SH-SY5Y (cell line): ENCODE measurements around the gene RPL13.

Source experiments
- GATA2 ChIP-seq: IDR thresholded peaks from 2 replicates; pipeline ENCODE4 v1.6.1; 2011; ENCODE audit warnings: mild to moderate bottlenecking, low read depth, low read length
- GATA3 ChIP-seq: IDR thresholded peaks from 2 replicates; pipeline ENCODE4 v1.6.1; 2011; ENCODE audit warnings: low read depth, mild to moderate bottlenecking, low read length, moderate library complexity

Gene RPL13

DNA sequence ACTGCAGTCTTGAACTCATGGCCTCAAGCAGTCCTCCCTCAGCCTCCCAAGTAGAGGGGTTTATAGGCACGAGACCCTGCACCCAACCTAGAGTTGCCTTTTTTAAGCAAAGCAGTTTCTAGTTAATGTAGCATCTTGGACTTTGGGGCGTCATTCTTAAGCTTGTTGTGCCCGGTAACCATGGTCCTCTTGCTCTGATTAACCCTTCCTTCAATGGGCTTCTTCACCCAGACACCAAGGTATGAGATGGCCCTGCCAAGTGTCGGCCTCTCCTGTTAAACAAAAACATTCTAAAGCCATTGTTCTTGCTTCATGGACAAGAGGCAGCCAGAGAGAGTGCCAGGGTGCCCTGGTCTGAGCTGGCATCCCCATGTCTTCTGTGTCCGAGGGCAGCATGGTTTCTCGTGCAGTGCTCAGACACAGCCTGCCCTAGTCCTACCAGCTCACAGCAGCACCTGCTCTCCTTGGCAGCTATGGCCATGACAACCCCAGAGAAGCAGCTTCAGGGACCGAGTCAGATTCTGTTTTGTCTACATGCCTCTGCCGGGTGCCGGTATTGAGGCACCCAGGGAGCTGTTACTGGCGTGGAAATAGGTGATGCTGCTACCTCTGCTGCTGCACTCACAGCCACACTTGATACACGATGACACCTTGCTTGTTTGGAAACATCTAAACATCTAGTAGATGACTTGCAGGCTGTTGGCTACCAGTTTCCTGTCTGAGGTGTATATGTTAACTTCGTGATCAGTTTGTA lies 3.3 kb downstream of the RPL13 start:
- TF ChIP-seq GATA3 (no peak), GATA2 (no peak)

DNA sequence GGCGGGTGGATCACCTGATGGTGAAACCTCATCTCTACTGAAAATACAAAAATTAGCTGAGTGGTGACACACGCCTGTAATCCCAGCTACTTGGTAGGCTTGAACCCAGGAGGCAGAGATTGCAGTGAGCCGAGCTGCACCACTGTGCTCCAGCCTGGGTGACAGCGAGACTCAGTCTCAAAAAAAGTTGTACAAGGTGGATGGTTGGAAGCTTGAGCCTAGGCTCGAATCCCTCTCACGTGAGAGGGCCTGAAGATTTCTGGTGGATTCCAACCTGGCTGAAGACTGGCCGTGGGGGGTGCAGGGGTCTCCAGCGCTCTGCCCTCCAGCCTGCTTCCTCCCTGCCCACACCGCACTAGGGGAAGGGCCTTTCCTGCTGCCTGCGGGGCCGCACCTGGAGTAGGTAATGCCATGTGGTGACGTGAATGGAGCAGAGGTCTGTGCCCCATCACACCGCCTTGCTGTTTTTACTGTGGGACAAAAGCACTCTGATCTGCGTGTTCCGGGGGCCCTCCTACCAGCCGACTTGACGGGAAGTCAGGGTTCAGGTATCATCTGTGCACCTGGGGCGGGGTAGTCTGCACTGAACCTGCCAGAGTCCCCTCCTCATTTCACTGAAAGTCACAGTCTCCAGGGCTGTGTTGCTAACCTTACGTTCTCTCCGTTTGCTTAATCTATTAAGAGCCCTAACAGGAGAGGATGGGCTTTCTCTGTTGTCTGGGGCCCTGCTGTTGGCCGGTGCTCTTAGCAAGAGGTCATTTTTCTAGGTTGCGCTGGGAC lies 4.2 kb downstream of the RPL13 start:
- TF ChIP-seq GATA3 (no peak), GATA2 (no peak)

DNA sequence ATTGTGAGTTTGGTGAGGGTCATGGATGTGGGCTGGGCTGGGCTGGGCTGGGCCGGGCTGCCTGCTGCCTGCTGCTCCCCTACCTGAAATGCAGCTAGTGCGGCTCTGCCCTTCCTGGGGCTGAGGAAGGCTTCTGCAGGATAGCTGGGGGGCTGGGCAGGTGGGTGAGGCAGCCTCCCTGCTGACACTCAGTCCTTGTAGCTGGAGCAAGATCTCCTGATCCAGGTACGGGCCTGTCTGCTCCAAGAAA lies 4.7 kb downstream of the RPL13 start:
- TF ChIP-seq GATA3 (no peak), GATA2 (no peak)

DNA sequence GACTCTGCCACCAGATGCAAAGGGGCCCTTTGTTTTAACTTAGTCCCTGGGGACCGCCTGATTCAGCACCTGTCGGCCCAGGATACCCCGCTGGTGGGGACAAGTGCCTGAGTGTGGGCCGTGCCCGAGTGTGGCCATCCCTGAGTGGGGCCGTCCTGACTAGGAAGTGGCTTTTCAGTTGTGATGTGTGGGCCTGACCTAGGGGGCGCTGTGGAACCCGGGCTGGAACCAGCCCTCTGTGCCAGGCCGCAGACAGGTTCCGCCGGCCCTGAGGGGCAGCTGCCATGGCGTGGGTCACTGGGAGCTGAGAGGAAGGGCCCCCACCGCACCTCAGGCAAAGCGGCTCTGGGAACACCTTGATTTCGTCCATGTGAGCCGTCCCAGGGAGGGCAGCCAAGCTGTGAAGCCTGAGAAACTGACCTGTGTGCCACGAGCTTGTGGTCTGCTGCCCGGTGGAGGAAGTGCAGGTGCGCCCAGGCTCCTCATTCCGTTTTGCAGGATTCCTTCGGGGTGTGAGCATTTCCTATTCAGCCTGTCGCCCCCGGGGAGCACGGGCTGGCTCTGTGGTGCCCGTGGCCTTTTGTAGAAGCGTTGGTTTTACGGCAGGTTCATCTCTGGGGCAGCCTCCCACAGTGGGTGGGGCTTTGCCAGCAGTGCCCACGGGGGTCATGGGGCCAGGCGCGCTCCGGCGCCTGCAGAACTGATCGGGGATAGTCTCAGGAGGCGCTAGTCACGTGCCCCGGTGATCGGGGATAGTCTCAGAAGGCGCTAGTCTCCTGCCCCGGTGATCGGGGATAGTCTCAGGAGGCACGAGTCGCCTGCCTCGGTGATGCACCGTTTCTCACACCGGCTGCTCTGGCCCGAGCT lies 5.3 kb downstream of the RPL13 start:
- TF ChIP-seq GATA3: no peak
- no peak for TF ChIP-seq GATA2

DNA sequence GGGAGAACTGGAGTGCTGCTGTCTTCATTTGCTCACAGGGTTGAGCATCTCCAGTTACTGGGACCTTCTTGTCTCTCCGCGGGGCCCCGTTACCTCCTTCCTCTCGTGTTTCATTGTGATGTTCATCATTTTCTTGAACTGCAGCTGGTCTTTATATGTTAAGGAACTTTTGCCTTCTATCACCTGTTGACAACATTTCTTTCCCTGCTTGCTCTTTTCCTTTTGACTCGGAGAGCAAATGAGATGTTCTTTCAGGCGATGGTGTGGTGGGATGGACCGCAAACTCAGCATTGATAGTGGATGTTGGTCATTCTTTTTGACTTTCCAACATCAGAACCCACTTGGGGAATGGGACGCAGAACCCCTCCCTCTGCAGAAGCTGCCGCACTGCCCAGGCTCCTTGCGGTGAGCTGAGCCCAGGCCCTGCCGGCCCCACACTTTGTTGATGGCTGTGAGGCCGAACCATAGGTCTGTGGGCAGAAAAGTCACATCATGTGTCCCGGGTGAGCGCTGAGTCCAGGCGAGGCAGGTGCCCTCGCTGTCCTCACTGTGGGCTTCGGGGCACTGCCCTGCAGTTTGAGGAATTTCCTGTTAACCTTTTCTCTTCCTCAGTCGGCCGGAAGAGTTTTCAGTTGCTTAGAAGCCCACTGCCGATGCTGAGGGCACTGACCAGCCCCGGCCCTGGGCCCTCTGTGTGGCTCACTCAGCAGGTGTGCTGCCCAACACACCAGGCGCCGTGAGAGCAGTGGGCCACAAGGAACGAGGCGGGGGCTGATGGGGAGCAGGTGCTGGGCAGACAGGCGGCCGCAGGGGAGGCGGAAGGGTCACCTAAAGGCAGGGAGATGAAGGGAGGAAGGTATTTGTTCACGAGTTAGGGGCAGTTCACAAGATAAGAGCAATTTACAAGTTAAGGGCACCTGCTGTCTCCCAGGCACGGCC lies 7.4 kb downstream of the RPL13 start:
- TF ChIP-seq GATA2: no peak
- no peak for TF ChIP-seq GATA3

DNA sequence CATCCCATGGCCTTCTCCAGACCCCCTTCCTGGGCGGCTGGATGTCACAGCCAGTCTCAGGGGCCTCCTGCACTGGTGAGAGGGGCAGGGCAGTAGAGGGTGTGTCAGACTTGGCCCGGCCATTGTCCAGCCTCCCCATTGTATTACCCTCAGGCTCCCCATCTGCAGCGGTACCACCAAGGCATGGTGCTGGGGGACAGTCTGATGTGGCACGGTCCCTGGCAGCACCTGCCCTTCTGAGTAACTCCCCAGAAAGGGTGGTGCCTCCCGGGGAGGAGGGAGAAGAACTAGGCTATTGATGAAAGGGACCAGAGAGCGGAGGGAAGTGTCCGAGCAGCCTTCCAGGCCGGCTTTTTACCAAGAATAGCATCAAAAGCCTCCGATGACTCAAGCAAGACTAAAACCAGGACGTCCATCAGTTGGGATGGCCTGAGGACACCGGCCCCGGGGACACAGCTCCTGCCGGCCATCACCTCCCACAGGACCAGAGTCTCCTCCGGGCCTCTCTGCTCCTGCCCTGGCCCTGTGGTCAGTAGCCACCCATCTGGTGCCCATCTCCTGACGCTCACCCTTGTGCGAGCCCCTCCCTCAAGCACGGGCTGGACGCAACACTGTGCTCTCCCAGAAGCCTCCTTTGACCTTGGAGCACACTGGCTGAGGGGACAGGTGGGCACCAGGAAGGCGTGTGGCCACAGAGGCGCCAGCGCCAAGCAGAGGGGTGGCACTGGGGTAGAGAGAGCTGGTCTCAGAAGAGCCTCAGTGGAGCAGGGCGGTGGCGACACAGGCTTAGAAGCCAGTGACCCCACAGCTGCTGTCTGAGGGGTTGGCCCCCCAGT lies 9.2 kb downstream of the RPL13 start:
- TF ChIP-seq GATA2 (no peak), GATA3 (no peak)

DNA sequence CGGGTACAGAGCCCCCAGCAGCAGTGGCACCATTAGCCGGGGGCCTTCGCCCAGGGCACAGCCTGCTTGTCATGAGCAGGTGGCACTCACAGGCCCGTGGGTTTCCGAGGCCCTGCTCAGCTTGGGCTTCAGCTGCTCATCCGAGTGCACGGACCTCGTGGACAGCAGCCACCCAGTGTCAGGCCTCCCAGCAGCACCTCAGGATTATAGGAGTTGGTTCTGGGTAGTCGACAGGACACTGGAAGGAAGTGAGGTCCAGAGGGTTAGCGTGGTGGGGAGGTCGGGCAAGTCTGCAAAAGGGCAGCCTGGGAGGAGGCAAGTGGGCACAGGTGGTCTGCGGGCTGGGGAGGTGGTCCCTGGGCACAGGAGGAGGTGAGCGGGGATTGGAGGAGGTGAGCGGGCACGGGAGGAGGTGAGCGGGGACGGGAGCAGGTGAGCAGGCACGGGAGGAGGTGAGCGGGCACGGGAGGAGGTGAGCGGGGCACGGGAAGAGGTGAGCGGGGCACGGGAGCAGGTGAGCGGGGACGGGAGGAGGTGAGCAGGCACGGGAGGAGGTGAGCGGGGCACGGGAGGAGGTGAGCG lies 10.0 kb downstream of the RPL13 start:
- TF ChIP-seq GATA2 (no peak), GATA3 (no peak)

DNA sequence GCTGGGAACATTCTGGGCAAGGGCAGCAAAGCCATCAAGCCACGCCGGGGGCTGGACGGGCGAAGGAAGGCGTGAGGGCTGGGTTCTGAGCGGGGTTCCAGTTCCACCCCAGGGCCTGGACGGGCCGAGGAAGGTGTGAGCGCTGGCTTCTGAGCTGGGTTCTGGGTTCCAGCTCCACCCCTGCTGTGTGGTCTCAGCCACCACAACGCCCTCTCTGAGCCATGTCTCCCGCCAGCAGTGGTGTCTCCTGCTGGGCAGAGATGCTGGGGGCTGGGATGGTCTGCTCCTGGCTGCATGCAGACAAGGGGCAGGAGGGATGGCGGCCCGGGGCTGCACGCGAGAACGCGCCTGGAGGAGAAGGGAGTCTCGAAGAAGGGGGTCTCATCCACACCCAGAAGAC lies 11.2 kb downstream of the RPL13 start:
- TF ChIP-seq GATA3 (no peak), GATA2 (no peak)

DNA sequence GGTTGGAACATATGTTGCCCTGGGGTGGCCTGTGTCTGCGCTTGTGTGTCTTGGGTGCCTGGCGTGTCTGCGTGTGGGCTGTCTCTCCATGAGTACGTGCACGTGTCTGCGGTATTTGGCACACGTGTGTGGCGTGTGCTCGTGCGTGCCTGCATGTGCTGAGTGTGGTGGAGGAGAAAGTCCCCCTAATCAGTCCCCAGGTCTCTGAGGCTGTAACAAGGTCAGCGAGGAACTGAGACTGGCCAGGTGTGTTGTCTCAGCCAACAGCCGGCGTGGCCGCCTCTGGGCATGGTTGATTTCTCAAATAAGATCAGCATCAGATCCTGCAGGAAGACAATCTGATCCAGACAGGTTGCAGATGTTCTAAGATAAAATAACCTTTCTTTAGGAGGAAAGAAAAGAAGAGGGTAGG lies 11.6 kb downstream of the RPL13 start:
- no peak for TF ChIP-seq GATA3
- TF ChIP-seq GATA2: 0 out of 2 replicates have a peak, but pooled peaks have one; percentile 19

DNA sequence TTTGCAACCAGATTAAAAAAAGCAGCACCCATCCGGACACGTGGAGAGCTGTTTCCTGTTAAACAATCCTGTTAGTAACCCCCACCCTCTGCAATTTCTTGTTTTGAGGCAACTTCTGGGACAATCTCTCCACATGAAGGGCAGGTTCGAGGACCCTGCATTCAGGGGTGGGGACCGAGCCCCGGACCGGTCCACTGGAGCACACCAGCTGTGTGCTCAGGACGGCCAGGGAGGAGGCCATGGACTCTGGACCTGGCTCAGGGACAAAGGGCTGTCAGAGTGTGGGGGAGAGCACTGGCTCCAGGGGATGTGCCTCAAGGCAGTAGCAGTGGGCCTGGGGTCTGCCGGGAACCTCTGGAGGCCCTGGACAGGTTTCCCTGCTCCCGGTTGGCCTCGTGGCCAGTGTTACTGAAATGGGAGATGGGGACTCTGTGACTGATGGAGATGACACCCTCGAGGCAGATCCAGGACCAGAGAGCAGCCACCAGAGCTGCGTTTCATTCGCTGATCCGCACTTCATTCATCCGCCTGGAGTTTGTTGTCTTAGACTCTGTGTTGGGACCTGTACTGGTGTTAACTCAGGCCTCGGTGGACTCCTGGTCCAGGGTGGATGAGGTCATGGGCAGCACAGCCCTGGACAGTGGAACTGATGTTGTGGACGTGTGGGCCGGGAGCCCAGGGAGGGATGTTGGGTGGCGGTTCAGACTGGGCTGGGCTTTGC lies 12.2 kb downstream of the RPL13 start:
- no peak for TF ChIP-seq GATA3
- no peak for TF ChIP-seq GATA2

DNA sequence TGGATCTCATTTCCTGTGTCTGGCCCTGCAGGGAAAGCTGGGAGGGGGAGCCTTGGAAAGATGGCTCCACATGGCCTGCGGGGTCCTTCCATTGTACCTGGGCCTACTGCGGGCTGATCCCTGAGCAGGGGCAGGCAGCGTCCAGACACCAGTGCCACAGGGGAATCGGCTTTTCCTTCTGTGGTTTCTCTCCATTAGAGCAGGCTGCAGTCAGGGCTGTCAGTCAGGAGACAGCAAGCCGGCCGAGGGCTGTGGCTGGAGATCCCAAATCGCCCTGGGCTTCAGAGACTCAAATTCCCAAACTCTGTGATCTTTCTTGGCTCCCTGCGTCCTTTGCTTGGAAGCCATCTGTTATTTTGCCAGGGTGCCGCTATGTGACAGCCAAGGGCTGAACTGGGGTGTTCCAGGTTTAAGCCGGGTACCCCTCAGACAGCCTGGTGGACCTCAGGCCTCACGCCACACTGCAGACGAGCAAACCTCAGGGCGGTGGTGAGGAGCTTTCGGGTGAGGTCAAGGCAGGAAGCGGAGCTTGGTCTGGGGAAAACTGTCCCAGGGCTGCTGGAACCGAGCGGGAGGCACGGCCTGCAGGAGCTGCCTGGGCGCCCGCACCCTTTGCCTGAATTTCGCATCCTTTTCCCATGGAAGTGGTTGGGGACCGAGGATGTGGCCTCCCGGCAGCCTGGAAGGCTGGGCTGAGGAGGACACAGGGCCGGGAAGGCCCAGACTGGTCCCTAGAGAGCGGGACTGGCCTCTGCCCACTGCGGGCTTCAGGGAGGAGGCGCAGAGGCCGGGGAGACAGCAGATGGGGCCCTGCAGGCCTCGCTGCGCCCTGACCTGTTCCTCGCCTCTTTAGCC lies 13.6 kb downstream of the RPL13 start:
- no peak for TF ChIP-seq GATA3
- no peak for TF ChIP-seq GATA2
